GM20000 (cell line): ENCODE measurements around the gene RIIAD1.

Source experiments
- DNase-seq: peaks from one replicate; pipeline ENCODE4 v3.0.0; 2012; ENCODE audit warnings: low spot score
- TF ChIP-seq, protein P1 (sequence below): IDR thresholded peaks from 2 replicates; pipeline ENCODE4 v1.5.1; 2012; ENCODE audit warnings: mild to moderate bottlenecking, control low read depth; ENCODE audit errors: extremely low read depth, missing control alignments

Gene RIIAD1

DNA sequence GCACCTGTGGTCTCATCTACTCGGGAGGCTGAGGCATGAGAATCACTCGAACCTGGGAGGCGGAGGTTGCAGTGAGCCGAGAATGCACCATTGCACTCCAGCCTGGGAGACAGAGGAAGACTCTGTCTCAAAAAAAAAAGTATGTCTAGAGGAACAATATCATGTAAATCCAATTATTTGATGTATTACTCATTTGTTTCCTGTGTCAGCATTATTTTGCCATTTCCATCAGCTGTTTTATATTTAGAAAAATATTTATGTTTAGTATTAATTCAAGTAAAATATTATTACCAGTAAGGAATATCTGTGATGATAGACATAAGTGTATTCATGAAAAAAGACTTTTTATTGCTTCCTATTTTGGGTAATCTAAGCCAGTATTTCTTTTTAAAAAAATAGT, 56.0 kb downstream of the RIIAD1 start:
- no peak for DNase-seq
- TF ChIP-seq, protein P1, sequence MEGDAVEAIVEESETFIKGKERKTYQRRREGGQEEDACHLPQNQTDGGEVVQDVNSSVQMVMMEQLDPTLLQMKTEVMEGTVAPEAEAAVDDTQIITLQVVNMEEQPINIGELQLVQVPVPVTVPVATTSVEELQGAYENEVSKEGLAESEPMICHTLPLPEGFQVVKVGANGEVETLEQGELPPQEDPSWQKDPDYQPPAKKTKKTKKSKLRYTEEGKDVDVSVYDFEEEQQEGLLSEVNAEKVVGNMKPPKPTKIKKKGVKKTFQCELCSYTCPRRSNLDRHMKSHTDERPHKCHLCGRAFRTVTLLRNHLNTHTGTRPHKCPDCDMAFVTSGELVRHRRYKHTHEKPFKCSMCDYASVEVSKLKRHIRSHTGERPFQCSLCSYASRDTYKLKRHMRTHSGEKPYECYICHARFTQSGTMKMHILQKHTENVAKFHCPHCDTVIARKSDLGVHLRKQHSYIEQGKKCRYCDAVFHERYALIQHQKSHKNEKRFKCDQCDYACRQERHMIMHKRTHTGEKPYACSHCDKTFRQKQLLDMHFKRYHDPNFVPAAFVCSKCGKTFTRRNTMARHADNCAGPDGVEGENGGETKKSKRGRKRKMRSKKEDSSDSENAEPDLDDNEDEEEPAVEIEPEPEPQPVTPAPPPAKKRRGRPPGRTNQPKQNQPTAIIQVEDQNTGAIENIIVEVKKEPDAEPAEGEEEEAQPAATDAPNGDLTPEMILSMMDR, result no peak
